ENCODE data around the gene SOX10.

Gene SOX10

DNA sequence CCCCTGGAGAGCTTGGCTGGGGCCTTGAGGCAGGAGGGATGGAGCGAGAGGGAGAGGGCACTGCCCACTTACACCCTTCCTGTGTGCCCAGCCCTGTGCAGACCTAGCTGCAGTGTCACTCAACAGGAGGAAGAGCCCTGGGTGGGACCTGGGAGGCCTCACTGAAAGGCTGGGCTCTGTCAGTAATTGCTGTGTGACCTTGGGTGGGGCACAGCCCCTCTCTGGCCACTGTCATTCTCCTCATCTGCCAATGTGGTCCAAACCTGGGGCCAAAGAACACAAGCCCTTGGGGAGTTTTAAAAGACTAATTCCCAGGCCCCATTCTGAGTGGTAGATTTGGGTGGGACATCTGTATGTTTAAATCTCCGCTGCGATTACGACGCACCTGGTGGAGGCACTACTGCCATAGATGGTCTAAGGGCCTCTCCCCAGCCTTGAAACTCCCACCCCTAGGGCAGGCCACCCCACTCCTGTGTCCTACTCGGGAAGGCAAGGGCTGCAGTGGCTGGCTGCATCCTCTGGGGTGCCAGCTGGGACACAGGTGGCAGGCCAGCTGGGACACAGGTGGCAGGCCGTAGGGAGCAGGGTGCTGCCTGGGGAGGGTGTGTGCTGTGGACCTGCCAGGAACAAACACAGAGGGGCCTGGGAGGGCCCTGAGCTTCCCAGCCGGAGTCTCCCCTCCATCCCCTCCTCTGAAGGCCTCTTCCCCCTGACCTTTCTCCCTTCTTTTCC, 12.3 kb upstream of the SOX10 start:
- Mint-ChIP-seq H3K36me3 (ENCODE audit: low read depth) (no peaks in the 10 kb centered on the region), H3K27ac (peak overlapping the region; percentile 82), H3K4me3 (no peak overlapping the region), H3K27me3 (ENCODE audit: low read depth, poor library complexity) (peaks cover 15% of the 10 kb centered on the region), H3K9me3 (no peaks in the 10 kb centered on the region), H3K4me1 (peaks cover 36% of the 10 kb centered on the region)
- no peak for DNase-seq
- TF ChIP-seq, protein P1, sequence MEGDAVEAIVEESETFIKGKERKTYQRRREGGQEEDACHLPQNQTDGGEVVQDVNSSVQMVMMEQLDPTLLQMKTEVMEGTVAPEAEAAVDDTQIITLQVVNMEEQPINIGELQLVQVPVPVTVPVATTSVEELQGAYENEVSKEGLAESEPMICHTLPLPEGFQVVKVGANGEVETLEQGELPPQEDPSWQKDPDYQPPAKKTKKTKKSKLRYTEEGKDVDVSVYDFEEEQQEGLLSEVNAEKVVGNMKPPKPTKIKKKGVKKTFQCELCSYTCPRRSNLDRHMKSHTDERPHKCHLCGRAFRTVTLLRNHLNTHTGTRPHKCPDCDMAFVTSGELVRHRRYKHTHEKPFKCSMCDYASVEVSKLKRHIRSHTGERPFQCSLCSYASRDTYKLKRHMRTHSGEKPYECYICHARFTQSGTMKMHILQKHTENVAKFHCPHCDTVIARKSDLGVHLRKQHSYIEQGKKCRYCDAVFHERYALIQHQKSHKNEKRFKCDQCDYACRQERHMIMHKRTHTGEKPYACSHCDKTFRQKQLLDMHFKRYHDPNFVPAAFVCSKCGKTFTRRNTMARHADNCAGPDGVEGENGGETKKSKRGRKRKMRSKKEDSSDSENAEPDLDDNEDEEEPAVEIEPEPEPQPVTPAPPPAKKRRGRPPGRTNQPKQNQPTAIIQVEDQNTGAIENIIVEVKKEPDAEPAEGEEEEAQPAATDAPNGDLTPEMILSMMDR (IDR thresholded peaks at IDR 0.05): no peak

DNA sequence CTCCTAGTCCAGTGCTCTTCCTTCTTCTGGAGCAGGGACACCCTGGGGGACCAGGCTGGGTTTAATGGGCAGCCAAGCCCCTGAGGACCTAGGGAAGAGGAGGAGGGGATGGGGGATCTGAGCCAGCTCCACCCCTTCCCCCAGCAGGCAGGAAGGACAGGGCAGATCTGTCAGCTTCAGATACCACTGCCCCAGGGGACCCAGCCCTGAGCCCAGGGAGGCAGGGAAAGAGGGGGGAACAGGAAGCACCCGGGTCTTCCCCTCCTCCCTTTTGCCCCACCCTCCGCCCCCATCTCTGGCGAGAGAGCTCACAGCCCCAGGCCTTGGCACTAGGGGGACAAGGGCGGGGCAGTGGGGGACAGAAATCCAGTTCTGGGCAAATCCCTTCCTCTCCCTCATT, 11.7 kb upstream of the SOX10 start:
- H3K9me3 Mint-ChIP-seq: no peaks in the 10 kb centered on the region
- H3K27ac Mint-ChIP-seq: no peak overlapping the region
- no peaks in the 10 kb centered on the region for H3K36me3 Mint-ChIP-seq (ENCODE audit: low read depth)
- H3K27me3 Mint-ChIP-seq (ENCODE audit: low read depth, poor library complexity): peaks cover 11% of the 10 kb centered on the region
- H3K4me1 Mint-ChIP-seq: peaks cover 36% of the 10 kb centered on the region
- no peak for DNase-seq
- no peak overlapping the region for H3K4me3 Mint-ChIP-seq
- TF ChIP-seq, protein P1 (IDR thresholded peaks at IDR 0.05): no peak

- H3K9me3 Mint-ChIP-seq: no peaks in the 10 kb centered on the region
- peaks cover 36% of the 10 kb centered on the region for H3K4me1 Mint-ChIP-seq
- no peaks in the 10 kb centered on the region for H3K36me3 Mint-ChIP-seq (ENCODE audit: low read depth)
- peaks cover 11% of the 10 kb centered on the region for H3K27me3 Mint-ChIP-seq (ENCODE audit: low read depth, poor library complexity)
- no peak for DNase-seq
- H3K4me3 Mint-ChIP-seq: no peak overlapping the region
- TF ChIP-seq, protein P1 (IDR thresholded peaks at IDR 0.05): no peak
- H3K27ac Mint-ChIP-seq: no peak overlapping the region
Measured at GRCh38 chr22:37995460-37995859, 11.1 kb upstream of the SOX10 start.

- TF ChIP-seq, protein P1 (IDR thresholded peaks at IDR 0.05): no peak
- Mint-ChIP-seq H3K27ac (no peak overlapping the region), H3K4me3 (no peak overlapping the region), H3K4me1 (peaks cover 31% of the 10 kb centered on the region), H3K36me3 (ENCODE audit: low read depth) (no peaks in the 10 kb centered on the region), H3K27me3 (ENCODE audit: low read depth, poor library complexity) (peaks cover 11% of the 10 kb centered on the region), H3K9me3 (no peaks in the 10 kb centered on the region)
- no peak for DNase-seq
Measured at GRCh38 chr22:37994982-37995381, 10.6 kb upstream of the SOX10 start.

- TF ChIP-seq, protein P1 (IDR thresholded peaks at IDR 0.05): no peak
- no peaks in the 10 kb centered on the region for H3K9me3 Mint-ChIP-seq
- no peak for DNase-seq
- H3K27ac Mint-ChIP-seq: no peak overlapping the region
- peaks cover 31% of the 10 kb centered on the region for H3K4me1 Mint-ChIP-seq
- H3K27me3 Mint-ChIP-seq (ENCODE audit: low read depth, poor library complexity): peaks cover 14% of the 10 kb centered on the region
- H3K36me3 Mint-ChIP-seq (ENCODE audit: low read depth): no peaks in the 10 kb centered on the region
- no peak overlapping the region for H3K4me3 Mint-ChIP-seq
Measured at GRCh38 chr22:37994049-37994448, 9.7 kb upstream of the SOX10 start.
